ENCODE results near the gene SERPINH1.
A peak's percentile ranks its signal among the peaks of the same experiment; 100 is the strongest.

DNA sequence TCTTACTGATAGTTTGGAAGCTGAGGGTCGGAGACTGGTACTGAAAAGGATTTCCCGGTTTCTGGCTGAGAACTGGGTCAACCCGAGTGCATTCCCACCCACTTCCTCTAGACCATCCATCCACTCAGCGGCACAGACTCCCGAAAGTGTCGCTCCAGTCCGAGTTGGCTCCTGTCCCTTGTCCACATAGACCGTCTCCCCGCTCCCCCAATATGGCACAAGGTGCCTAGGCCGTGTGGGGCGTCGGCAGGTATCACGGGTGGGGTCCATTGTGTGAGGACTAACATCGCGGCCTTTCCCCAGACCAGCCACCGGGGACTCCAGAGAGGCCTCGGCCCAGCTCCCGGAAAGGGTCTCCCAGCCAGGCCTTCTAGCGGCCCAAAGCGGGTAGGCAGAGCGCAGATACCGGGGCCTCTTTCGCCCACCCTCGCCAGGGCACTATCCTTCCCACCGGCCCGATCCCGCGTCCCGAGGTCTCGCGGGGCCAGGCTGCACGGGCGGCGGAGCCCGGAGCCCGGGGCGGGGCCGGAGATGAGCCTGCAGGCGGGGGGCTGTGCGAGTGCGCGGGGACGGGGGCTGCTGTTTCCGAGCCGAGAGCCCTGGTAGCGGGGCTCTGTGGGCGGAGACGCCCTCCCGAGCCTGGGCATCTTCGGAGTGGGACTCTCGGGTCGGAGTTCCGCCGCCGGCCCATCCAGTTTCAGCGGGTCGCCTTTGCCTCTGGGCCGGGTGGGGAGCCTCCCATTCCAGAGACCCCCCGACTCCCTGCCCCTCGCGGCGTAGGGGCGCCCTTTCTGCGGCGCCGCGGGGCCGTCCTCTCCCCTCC is 21.1 kb downstream of the SERPINH1 start:
- TF ChIP-seq CTCF (IDR thresholded peaks at IDR 0.05) (peak in 1 of 4 experiments; percentile 50), POLR2A (IDR thresholded peaks at IDR 0.05) (peak; percentile 64 to 81)

All from uterus (tissue), 2 donors.